ENCODE measurements around the gene TM9SF1.
A peak's percentile ranks its signal among the peaks of the same experiment; 100 is the strongest.

TM9SF1 gene

DNA sequence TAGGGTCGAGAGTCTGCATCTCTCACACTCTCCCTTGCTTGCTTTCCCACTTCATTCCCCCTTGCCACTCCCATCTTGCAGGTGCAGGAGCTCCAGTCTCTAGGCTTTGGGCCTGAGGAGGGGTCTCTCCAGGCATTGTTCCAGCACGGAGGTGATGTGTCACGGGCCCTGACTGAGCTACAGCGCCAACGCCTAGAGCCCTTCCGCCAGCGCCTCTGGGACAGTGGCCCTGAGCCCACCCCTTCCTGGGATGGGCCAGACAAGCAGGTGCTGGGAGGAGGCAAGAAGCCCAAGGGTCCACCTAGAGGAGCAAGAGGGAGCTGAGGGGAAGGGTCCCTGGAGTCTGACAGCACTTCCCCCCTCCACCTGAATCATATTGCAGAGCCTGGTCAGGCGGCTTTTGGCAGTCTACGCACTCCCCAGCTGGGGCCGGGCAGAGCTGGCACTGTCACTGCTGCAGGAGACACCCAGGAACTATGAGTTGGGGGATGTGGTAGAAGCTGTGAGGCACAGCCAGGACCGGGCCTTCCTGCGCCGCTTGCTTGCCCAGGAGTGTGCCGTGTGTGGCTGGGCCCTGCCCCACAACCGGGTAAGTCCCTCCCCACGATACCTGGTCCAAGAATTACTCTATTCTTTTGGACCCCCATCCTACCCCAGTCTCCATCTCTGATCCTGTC, 43.7 kb downstream of the TM9SF1 start:
- DNase-seq (ENCODE audit: low read depth), result no peak

DNA sequence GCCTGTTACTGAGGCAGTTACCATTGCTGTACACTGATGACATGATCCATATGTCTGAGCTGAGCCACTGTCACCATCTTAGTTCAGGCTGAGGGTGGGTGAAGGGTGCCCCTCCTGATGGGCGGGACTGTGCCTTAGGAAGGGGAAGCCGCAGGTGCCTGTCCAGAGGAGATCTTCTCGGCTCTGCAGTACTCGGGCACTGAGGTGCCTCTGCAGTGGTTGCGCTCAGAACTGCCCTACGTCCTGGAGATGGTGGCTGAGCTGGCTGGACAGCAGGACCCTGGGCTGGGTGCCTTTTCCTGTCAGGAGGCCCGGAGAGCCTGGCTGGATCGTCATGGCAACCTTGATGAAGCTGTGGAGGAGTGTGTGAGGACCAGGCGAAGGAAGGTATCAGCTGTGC, 44.2 kb downstream of the TM9SF1 start:
- DNase-seq (ENCODE audit: low read depth), result no peak

DNA sequence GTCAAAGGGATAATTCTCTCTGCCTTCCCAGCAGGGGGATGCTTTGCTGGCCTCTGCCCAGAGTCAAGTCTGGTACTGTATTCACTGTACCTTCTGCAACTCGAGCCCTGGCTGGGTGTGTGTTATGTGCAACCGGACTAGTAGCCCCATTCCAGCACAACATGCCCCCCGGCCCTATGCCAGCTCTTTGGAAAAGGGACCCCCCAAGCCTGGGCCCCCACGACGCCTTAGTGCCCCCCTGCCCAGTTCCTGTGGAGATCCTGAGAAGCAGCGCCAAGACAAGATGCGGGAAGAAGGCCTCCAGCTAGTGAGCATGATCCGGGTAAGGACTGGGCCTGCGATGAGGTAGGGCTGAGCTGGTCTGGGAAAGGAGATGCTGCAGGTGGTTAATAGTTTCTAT, 44.7 kb downstream of the TM9SF1 start:
- no peak for DNase-seq (ENCODE audit: low read depth)

DNA sequence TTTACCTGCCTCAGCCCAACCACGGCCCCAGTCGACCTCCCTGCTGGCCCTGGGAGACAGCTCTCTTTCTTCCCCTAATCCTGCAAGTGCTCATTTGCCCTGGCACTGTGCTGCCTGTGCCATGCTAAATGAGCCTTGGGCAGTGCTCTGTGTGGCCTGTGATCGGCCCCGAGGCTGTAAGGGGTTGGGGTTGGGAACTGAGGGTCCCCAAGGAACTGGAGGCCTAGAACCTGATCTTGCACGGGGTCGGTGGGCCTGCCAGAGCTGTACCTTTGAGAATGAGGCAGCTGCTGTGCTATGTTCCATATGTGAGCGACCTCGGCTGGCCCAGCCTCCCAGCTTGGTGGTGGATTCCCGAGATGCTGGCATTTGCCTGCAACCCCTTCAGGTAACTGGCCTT, 45.2 kb downstream of the TM9SF1 start:
- DNase-seq (ENCODE audit: low read depth), result no peak

DNA sequence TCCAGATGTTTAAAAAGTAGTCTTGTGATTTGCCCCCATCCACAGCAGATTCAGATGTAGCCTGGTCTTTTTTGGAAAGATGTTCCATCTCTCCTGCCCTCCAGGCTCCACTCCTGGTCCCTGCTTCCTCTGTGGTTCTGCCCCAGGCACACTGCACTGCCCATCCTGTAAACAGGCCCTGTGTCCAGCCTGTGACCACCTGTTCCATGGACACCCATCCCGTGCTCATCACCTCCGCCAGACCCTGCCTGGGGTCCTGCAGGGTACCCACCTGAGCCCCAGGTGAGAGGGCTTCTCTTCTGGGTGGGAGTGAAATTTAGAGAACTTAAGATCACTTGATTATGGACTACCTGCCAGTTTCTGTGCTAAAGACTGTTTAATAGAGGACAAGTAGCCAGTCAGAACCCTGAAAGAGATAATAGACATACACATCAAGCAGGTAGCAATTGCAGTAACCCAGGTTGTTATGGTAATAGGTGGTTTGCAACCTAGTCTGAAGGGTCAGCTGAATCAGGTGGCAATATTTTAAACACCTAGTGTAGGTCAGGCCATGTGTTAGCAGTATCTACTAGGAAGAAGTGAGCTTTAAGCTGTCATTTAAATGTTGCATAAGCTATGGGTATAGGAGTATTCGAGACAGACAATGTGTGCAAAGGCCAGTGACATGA, 45.8 kb downstream of the TM9SF1 start:
- DNase-seq (ENCODE audit: low read depth), result no peak

DNA sequence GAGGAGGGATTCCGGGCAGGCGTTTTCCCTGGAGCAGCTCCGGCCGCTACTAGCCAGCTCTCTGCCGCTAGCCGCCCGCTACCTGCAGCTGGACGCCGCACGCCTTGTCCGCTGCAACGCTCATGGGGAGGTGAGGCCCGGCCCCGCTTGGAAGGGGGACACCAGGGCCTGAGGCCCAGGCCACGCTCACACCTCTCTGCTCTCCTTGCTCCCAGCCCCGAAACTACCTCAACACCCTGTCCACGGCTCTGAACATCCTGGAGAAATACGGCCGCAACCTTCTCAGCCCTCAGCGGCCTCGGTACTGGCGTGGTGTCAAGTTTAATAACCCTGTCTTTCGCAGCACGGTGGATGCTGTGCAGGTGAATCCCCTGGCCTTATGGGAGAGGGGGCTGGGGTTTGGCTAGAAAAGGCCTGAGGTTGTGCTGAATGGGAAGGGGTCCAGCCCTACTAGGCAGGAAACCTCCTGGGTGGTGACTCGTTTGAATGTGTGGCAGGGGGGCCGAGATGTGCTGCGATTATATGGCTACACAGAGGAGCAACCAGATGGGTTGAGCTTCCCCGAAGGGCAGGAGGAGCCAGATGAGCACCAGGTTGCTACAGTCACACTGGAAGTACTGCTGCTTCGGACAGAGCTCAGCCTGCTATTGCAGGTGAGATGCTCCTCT, 47.3 kb downstream of the TM9SF1 start:
- no peak for DNase-seq (ENCODE audit: low read depth)

DNA sequence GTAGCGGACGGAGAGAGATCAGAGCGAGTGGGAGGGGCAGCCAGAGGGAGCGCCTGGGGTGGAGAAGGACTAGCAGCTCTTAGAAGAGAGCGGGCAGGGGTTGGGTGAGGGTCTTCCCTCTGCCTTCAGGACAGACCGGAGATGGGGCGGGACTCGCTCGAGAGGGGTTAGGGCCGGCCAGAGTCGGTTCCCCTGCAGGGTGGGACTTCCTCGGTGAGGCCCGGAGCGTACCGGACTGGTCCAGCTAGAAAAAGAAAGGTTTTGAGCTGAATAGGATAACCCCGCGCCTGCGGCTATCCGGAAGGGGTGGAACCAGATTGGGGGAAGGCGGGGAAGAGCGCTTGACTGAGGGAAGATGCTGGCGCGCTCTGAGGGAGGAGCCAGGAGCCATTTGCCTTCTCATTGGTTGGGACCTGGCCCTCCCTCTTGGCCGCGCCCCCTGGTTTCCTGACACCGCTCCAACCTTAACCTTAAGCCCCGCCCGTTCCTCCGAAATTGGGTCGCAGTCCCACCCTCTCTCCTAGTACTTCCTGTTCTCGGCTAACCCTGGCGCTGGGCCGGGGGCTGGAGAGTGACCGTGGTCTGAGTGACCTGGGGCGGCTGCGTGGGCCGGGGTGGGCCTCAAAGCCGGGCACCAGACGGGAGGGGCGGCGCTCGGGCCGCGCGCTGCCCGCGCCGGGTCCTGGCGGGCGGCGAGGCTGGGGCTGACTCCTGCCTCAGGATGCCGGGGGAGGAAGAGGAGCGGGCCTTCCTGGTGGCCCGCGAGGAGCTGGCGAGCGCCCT, 48.1 kb downstream of the TM9SF1 start, which contains the start of gene RNF31:
Gene RNF31 (plus strand): TSS at position 521 of the 783 bp plus-strand sequence. CDS start 201 bp downstream, at position 722.
- peak; percentile 96 for DNase-seq (ENCODE audit: low read depth)

DNA sequence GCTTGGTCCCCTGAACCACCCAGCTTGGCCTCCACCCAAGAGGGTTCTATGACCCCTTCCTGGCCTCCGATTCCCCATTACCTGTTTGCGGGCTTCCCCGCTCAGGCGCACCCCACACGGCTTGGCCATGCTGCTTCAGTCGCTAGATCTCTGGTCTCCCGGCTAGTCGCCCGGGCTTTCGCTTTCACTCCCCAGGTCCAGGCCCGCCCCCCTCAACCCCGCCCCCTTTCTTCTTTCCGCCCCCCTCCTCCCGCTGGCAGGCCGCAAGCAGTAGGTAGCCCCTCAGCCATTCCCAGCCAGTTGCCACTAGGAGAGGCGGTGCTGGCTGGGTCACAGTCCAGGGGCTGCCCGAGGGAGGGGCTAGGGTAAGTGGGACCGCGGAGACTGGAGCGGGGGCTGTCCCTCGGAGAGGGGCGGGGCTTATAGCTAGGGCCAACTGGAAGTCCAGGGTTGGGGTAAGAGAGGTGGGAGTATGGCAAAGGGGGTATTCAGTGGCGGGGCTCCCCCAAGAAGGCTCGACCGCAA, 48.7 kb downstream of the TM9SF1 start, which contains the start of gene PSME2:
Gene PSME2 (minus strand): TSS at position 158 of the 525 bp plus-strand sequence. CDS start 29 bp downstream, at position 129.
- DNase-seq (ENCODE audit: low read depth), result peak; percentile 88

DNA sequence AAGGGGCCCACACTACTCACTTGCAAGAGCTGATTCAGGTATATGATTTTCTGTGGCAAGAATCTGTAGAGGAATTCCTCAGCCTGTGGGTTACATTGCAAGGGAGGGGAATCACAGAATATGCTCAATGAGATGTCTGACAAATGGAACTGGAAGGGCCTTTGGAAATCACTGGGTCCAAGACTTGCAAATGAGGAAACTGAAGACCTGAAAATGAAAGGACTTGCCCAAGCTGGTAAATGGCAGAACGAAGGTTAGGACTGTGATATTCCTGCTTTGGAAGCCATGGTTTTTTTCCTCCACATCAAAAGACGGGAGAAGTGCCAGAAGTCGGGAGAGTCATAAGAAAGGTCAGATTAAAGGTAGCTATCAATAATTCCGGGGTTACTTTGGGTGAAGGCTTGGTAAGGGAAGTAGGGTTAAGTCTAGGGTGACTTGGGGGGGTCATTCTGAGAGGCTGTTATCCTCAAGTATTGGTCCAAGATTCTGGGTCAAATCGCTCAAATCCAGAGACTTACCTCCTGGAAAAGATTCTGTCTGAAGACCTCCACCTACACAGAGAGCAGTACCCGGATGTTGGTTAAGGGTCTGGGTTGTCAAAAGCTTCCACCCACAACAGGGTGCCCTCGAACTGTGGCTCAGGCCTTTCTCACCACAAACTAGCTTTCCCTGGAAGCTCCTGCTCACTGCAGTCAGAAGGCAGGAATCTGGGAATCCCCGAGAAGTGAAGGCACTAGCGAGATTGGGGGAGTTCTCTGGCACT, 49.4 kb downstream of the TM9SF1 start:
- peak; percentile 59 for DNase-seq (ENCODE audit: low read depth)

DNA sequence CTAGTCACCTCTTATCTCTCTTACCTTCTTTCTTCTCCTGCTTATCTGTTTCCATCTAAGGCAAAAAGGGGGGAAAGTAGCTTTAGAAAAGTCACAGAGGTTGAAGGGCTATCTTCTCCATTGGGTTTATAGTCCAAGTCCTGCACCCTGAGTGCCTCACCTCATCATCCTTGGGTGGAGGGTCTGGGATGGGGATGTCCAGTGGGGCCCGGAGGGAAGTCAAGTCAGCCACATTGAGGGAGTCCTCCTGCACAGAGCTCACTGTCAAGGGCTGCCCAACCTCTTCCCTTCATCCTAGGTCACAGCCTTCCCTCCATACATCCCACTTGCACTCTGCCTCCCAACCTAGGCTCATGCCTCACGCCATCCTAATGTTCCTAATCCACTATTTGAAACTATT, 50.0 kb downstream of the TM9SF1 start:
- no peak for DNase-seq (ENCODE audit: low read depth)

DNA sequence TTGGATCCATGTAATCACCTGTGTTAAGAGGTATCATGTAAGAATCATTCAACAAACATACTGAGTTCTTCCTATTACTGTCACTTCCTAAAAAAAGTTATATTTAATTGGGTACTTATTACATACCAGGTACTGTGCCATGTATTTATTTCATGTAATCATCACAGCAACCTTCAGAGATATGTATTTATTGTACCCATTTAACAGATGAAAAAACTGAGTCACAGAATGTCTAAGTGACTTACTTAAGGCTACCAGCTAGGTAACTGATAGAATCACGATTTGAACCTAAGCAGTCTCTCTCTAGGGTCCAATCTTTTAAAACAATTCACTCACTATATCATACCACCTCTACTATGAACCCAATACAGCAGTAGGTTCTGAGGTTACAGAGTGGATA, 50.8 kb downstream of the TM9SF1 start:
- no peak for DNase-seq (ENCODE audit: low read depth)

DNA sequence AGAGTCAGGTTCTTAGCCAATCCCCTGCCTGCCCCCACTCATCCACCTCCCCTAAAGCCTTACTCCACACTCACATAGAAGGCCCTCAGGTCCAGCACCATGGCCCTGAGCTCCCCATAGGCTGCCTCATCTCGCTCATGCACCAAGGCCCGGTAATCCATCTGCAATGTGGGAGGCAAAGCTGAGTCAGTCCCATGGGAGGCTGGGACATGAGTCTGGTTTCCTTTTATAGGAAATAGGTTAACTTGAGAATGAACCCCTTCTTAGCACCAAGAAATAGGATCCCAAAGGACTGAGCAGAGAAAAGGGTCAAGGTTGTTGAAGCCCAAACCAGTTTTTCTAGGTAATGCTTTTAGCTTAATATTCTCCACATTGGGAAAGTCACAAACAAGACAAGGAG, 51.7 kb downstream of the TM9SF1 start:
- no peak for DNase-seq (ENCODE audit: low read depth)

DNA sequence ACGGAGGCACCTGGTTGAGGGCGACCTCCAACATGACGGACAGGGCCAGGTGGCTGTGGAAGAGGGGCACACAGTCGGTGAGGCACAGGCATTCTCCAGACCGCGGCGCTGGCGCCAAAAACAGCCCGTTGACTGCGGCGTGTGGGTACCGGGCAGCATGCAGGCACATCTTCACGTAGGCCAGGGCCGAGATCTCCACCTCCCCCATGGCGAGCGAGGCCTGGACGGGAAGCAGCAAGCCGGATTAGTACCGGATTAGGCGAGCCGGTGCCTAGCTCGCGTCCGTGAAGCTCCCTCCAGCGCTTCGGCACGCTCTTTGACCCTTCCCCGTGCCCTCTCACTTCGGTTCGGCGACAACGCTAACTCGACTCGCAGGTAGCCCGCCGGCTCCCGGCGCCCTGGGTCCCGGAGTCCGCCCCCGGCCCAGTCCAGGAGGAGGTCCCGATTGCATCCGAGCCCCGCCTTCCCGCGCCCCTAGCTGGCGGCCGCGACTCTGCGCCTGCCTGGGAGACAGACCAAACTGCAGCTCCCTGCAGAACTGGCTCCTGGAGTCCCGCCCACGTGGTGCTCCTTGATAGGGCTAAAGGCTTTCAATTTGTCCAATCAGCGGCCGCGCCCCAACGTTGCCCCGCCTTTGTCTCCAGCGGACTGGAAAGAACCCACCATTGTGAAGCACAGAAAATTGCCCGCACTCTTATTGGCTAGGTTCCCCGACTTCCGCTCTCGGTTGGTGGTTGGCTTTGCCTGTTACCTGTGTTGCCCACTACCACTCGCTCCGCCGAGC, 54.0 kb downstream of the TM9SF1 start, which contains the start of gene EMC9:
Gene EMC9 (minus strand): TSS at position 495 of the 784 bp plus-strand sequence. CDS start 287 bp downstream, at position 208.
- peak; percentile 95 for DNase-seq (ENCODE audit: low read depth)

DNA sequence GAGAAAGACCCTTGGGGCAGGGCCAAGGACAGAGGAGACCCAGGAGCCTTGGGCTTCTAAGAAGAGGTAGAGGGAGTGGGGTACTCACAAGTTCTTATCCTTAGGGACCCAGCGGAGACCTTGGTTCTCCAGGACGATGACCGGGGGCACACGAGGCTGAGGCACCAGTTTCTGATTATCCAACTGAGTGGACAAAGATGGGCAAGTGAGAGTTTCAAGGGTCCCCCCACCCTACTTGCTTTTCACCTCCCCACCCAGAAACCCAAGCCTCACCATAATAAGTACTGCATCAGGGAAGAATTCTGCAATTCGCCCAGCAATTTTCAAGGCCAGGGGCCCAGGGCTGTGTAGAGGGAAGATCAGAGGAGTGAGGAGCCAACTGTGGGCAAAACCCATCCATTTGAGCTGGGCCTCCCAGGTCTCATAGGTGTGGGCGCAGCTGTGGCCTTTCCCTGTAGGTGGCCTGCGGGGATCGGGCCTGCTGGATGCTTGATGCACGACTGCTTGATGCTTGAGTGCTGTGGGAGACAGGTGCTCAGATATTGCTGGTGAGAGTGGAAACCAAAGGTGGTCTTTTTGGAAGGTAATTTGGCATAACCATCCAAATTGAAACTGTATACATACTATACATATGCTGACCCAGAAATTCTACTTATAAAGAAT, 55.8 kb downstream of the TM9SF1 start:
- no peak for DNase-seq (ENCODE audit: low read depth)

All from HS-27A (cell line).